ENCODE measurements around the gene HNRNPH2. TPM values are rescaled to one million over a fixed set of nuclear protein-coding genes. Genes with fewer than 3 reads are reported as not detected.

The HNRNPH2 gene
- total and polyA plus RNA-seq, 10 of the 15 experiments (the other 5 are each of a cell fraction or from before 2014, with no cell fraction given), result 34.5 to 102 (median 61.4) TPM

GRCh38 chrX:101430457-101431078 is 22.5 kb downstream of the HNRNPH2 start:
- intact Hi-C loops (cut with micrococcal nuclease; ENCODE audit: unreplicated experiment) (no loop called here), in situ Hi-C loops (cut with MboI) (no loop called here)
- ATAC-seq (peak; percentile 70), FAIRE-seq (no peak), DNase-seq (ENCODE audit: low read depth, low spot score) (no peak)
- Histone ChIP-seq H3K4me1 (ENCODE audit: control insufficient read depth, insufficient read depth, low read length) (no peaks in the 10 kb centered on the region; the same call in 1 of the 2 replicates), H3K4me2 (ENCODE audit: control insufficient read depth, insufficient read depth) (no peak overlapping the region), H3K9ac (ENCODE audit: control insufficient read depth, insufficient read depth, low read length) (no peak overlapping the region), H4K20me1 (ENCODE audit: control insufficient read depth, insufficient read depth) (no peaks in the 10 kb centered on the region), H3K27me3 (replicated peaks in 1 of 2; ENCODE audit: control insufficient read depth in 2 of 2, insufficient read depth in 2 of 2, low read length in 1 of 2) (no peaks in the 10 kb centered on the region), H3K79me2 (ENCODE audit: control insufficient read depth, insufficient read depth, low read length) (no peaks in the 10 kb centered on the region), H3K27ac (ENCODE audit: control insufficient read depth, insufficient read depth) (no peak overlapping the region), H3K4me3 (no peak overlapping the region), H3K36me3 (ENCODE audit: control insufficient read depth in 2 of 2, insufficient read depth in 2 of 2, low read length in 1 of 2) (no peaks in the 10 kb centered on the region), H3K9me3 (replicated peaks; ENCODE audit: control insufficient read depth, insufficient read depth, low read length) (no peaks in the 10 kb centered on the region), H2AFZ (ENCODE audit: control insufficient read depth, low read depth, low read length) (no peak overlapping the region)
- CTCF ChIA-PET, result interaction anchor here (0.6 kb wide), 1 partner anchor 303 kb away, joined by 3 read pairs; no protein-coding TSS in a partner anchor
- POLR2A ChIA-PET, result no interaction called here
- SMC1A ChIA-PET (ENCODE audit: uncharacterized antibody, unreplicated experiment), result no interaction called here
- TF ChIP-seq RUNX3 (IDR thresholded peaks at IDR 0.05; ENCODE audit: low read length), result peak; percentile 78
- no peak for TF ChIP-seq SMC3 (IDR thresholded peaks at IDR 0.05; ENCODE audit: borderline replicate concordance, low read length)
- whole genome bisulfite sequencing (ENCODE audit: insufficient coverage, insufficient replicate concordance, low lambda C conversion rate, missing lambda C conversion rate), result 12% methylated on average over 2 of the region's 2 CpGs
- no TSS peak for BruUV-seq (replicated peaks)
- RAD21 ChIA-PET (ENCODE audit: unreplicated experiment), result no interaction called here

GRCh38 chrX:101442085-101442484 is 34.1 kb downstream of the HNRNPH2 start:
- WGBS (ENCODE audit: insufficient coverage, insufficient replicate concordance, low lambda C conversion rate, missing lambda C conversion rate), result 59% methylated on average over 2 of the region's 2 CpGs
- CTCF ChIA-PET, result no interaction called here
- Histone ChIP-seq H3K27ac (ENCODE audit: control insufficient read depth, insufficient read depth) (no peak overlapping the region), H3K4me1 (ENCODE audit: control insufficient read depth, insufficient read depth, low read length) (no peaks in the 10 kb centered on the region), H4K20me1 (ENCODE audit: control insufficient read depth, insufficient read depth) (no peaks in the 10 kb centered on the region), H3K4me3 (no peak overlapping the region), H2AFZ (ENCODE audit: control insufficient read depth, low read depth, low read length) (no peak overlapping the region), H3K4me2 (ENCODE audit: control insufficient read depth, insufficient read depth) (no peak overlapping the region), H3K27me3 (replicated peaks in 1 of 2; ENCODE audit: control insufficient read depth in 2 of 2, insufficient read depth in 2 of 2, low read length in 1 of 2) (no peaks in the 10 kb centered on the region), H3K9me3 (replicated peaks; ENCODE audit: control insufficient read depth, insufficient read depth, low read length) (no peaks in the 10 kb centered on the region), H3K79me2 (ENCODE audit: control insufficient read depth, insufficient read depth, low read length) (no peaks in the 10 kb centered on the region), H3K36me3 (ENCODE audit: control insufficient read depth in 2 of 2, insufficient read depth in 2 of 2, low read length in 1 of 2) (no peaks in the 10 kb centered on the region; a peak in 1 of 4 replicates), H3K9ac (ENCODE audit: control insufficient read depth, insufficient read depth, low read length) (no peak overlapping the region)
- intact Hi-C loops (cut with micrococcal nuclease; ENCODE audit: unreplicated experiment) (no loop called here), in situ Hi-C loops (cut with MboI) (no loop called here)
- POLR2A ChIA-PET, result no interaction called here
- ATAC-seq (no peak), DNase-seq (ENCODE audit: low read depth, low spot score) (no peak), FAIRE-seq (no peak)
- RAD21 ChIA-PET (ENCODE audit: unreplicated experiment), result no interaction called here
- SMC1A ChIA-PET (ENCODE audit: uncharacterized antibody, unreplicated experiment), result no interaction called here
- BruUV-seq (replicated peaks), result no TSS peak
- TF ChIP-seq SIN3A (IDR thresholded peaks at IDR 0.05; ENCODE audit: low read depth, low read length), result no peak
- TF ChIP-seq PBX3 (IDR thresholded peaks at IDR 0.05; ENCODE audit: insufficient replicate concordance, low read depth, low read length), result no peak
- no peak for TF ChIP-seq RAD21 (IDR thresholded peaks at IDR 0.05; ENCODE audit: insufficient read depth, low read depth, low read length)
- TF ChIP-seq ZNF24 (IDR thresholded peaks at IDR 0.05), result no peak
- no peak for TF ChIP-seq SREBF2 (IDR thresholded peaks at IDR 0.05; ENCODE audit: low read length)
- TF ChIP-seq CREM (IDR thresholded peaks at IDR 0.05; ENCODE audit: low read depth), result no peak
- no peak for TF ChIP-seq RUNX3 (IDR thresholded peaks at IDR 0.05; ENCODE audit: low read length)
- TF ChIP-seq LARP7 (IDR thresholded peaks at IDR 0.05), result no peak
- TF ChIP-seq CTCF (IDR thresholded peaks at IDR 0.05 in 2 of 3, conservative IDR thresholded peaks at IDR 0.05 in 1 of 3; ENCODE audit: control insufficient read depth in 2 of 3, extremely low read depth in 1 of 3, insufficient read depth in 1 of 3, low read depth in 3 of 3, low read length in 3 of 3), result no peak
- TF ChIP-seq REST (IDR thresholded peaks at IDR 0.05; ENCODE audit: low read depth, low read length), result no peak
